ENCODE data around the gene IVD. TPM values are rescaled to one million over a fixed set of nuclear protein-coding genes. Genes with fewer than 3 reads are reported as not detected.

The IVD gene
- total RNA-seq, 1 donor = 60.1 TPM

- DNase-seq (ENCODE audit: low read depth in 2 of 3, low spot score in 2 of 3) = peak in 1 of 3 donors; percentile 17
These were observed 48.3 kb downstream of the IVD start for GRCh38 chr15:40453941-40454340.

GRCh38 chr15:40454904-40455391 is 49.4 kb downstream of the IVD start:
- DNase-seq (ENCODE audit: low read depth in 2 of 3, low spot score in 2 of 3) = peak in 1 of 3 donors; percentile 15

DNA sequence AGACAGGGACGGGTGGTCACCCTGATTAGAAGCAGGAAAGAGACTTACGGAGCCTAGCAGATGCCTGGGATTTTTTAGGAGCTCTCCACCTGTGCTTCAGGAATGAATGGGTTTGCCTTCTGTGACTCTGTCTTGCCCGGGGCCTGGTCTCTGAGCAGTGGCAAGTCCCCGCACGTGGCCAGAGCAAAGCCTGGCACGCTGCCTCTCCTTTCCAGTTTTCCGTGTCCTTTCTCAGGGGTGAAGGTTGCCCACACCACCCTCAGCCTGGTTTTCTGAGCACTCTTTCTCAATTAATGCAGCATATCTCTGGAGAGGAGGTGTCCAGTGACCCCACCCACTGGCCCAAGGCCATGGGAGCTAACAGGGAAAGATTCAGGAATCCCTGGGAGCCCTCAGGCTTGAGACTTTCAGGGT is 50.7 kb downstream of the IVD start:
- no peak for DNase-seq (ENCODE audit: low read depth in 2 of 3, low spot score in 2 of 3)

GRCh38 chr15:40456738-40457137 is 51.1 kb downstream of the IVD start:
- DNase-seq (ENCODE audit: low read depth in 2 of 3, low spot score in 2 of 3) = no peak

DNA sequence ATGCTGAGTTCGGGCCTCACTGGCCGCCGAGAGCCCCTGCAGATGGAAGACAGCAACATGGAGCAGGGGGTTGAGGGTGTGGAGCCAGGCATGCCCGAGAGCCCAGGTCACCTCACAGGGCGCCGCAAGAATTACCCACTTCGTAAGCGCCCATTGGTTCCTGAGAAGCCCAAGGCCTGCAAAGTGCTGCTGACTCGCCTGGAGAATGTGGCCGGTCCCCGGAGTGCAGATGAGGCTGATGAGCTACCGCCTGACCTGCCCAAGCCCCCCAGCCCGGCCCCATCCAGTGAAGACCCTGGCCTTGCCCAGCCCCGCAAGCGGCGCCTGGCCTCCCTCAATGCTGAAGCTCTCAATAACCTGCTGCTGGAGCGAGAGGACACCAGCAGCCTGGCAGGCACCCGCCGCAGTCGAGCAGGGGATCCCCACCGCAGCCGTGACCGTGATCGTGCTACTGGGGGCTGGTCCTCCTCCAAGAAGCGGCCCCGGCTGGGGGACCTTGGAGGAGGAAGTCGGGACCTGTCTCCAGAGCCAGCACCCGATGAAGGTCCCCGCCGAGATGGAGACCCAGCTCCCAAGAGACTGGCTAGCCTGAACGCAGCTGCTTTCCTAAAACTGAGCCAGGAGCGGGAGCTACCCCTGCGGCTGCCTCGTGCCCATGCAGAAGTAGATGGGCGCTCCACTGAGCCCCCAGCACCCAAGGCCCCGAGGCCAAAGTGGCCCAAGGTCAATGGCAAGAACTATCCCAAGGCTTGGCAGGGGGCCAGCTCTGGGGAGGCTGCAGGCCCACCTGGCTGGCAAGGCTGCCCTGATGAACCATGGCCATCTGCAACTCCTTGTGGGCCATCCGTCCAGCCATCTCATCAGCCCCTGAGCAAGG is 53.1 kb downstream of the IVD start:
- DNase-seq (ENCODE audit: low read depth in 2 of 3, low spot score in 2 of 3) = no peak

GRCh38 chr15:40459391-40460015 is 53.9 kb downstream of the IVD start:
- no peak for DNase-seq (ENCODE audit: low read depth in 2 of 3, low spot score in 2 of 3)

DNA sequence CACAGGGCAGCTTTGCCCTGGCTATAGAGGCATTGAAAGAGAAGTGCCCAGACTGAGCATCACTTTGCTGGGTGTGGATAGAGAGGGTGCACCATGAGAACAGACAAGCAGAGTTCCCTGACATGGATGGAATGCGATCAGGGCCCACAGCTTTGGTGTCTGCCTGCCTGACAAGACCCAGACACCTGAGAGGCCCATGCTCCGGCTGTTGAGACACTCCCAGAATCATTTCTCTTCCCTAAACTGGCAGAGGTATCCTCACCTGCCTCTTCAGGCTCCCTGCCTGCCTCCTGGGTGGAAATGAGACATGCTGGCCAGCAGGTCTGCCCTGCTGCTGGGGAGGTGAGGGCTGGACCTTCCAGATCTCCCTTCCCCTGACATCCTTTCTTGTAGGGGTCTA is 54.8 kb downstream of the IVD start:
- DNase-seq (ENCODE audit: low read depth in 2 of 3, low spot score in 2 of 3) = no peak

GRCh38 chr15:40461958-40462357 is 56.4 kb downstream of the IVD start:
- DNase-seq (ENCODE audit: low read depth in 2 of 3, low spot score in 2 of 3) = no peak

- DNase-seq (ENCODE audit: low read depth in 2 of 3, low spot score in 2 of 3) = no peak
These were observed 57.7 kb downstream of the IVD start for GRCh38 chr15:40463279-40463678.

- no peak for DNase-seq (ENCODE audit: low read depth in 2 of 3, low spot score in 2 of 3)
These were observed 58.4 kb downstream of the IVD start for GRCh38 chr15:40463886-40464545.

DNA sequence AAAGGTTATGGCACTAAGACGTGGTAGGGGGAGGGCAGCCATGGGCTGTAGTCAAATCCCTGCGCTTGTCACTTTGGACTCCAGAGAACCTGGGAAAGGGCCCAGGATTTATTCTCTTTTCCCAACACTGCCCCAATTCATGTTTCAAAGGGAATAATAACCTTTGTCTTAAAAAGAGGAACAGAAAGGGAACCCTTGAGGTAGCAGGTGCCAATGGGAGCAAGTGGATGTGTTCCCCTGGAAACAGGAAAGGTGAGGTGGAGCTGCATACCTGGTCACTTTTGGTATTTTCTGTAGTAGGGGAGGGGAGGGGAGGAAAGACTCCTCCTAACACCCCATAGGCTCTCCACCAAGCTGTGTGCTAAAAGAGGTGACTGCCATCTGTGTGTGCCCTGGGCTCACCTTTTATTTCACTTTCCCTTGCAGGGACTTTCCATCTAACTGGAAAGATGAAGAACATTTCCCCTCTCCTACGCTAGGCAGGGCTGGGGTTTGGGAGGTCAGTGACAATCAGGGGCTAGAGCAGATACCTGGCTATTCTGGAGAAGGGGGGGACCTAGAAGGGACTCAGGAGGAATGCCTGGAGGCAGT is 59.1 kb downstream of the IVD start:
- DNase-seq (ENCODE audit: low read depth in 2 of 3, low spot score in 2 of 3) = no peak

DNA sequence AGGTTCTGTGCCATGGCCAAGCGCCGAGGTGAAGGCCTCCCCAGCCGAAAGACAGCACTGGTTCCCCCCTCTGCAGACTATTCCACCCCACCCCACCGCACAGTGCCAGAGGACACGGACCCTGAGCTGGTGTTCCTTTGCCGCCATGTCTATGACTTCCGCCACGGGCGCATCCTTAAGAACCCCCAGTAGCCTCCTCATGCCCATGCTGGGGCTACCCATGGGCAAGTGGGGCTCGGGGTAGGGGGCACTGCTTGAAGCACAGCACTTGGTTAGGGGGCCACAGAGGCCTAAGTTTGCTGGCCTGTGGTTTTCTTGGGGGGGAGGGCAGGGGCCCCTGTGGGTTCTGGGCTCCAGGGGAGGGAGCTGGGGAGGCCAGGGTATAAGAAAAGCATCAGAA is 60.3 kb downstream of the IVD start:
- no peak for DNase-seq (ENCODE audit: low read depth in 2 of 3, low spot score in 2 of 3)

DNA sequence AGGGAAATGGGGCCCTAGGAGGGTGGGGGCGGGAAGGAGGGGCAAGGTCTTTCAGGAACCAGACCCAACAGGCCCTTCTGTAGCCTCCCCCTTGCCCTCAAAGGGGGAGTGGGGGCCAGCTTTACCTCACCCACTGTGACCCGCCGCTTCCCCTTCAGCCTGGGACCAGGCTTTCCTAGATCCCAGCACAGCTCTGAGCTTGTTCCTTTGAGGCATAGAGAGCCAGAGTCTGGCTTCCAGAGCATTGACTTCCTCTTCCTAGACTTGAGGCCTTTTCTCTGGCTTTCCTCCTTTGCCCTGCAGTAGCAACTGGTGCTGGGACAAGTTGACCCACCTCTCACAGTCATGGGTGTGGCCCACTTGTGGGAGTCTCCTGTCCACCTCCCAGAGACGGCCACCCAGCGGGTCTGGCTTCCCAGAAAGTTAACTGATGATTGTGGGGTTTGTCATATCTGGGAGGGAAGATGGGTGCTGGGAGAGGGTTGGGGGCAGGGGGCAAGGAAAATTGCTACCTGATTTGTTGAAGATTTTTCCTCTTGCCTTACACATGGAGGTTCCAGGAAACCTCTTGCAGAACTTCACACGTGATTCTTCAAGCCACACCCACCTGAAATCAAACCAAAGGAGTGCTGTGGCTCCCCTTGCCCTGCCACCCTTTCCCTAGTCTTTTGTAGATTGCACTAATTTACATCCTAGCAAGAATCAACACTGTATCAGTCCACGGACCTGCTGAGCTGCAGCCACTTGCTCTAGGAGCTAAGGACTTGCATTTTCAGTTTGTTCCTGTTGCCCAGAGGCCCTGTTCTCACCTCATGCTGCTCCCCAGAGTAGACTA is 61.0 kb downstream of the IVD start:
- DNase-seq (ENCODE audit: low read depth in 2 of 3, low spot score in 2 of 3) = no peak

DNA sequence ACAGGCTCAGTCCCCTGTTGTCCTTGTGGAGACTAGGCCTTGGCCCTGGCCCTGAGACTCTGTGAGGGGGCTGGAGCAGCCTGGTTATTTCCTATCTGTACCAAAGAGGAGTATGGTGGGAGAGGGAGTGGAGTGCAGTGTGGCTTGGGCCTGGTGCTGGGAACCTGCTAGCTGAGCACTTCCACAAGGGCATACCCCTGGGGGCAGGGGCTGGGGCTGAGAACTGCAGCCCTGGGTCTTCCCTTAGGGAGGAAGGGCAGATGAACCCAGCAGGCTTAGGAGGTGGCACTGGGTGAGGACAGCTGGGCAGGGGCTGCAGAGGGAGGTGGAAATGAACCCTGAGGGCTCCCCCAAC is 61.6 kb downstream of the IVD start:
- DNase-seq (ENCODE audit: low read depth in 2 of 3, low spot score in 2 of 3) = no peak

DNA sequence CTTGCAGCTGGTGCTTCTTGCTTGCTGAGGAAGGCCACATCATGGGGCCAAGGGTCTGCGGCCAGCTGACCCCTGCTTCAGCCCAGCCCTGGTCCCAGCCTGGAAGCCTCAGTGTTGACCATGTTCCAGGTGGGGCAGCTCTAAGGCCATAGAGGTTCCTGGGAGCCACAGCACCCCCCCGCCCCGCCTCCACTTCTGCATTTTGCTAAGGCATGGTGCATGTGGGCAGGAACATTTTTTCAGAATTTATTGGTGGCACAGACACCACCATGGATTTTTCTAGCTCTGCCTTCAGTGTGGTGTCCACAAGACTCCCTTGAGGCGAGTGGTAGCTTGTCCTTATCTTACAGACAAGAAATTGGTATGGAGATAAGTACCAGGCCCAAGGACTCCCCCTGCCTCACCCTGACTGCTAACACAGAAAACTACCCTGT is 63.3 kb downstream of the IVD start:
- peak in 1 of 3 donors; percentile 31 for DNase-seq (ENCODE audit: low read depth in 2 of 3, low spot score in 2 of 3)

DNA sequence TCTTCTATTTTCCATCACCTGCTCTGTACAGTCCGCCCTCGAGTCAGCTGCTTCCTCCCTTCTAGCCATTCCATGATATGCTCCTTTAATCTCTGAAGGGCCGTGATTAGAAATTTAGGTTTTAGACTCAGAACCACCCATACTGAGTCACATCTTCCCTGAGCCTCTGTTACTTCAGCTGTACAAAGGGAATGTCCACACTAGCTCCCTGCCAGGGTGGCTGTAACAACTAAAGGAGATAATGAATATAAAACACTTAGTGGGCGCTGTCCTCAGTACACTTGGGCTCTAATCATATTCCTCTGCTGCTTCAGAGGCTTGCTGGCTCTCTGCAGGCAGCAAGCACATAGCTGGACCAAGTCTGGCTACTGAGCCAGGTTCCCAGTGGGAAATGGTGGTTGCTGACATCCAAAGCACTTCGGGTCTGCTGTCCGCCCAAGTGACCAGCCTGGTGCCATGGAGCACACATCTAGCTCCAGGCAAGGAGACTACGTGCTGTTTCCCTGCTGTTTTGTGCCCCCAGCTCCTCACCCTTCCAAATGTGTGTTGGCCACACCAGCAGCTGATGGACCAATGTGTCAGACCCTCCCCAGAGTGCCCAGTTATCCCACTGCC is 64.3 kb downstream of the IVD start:
- DNase-seq (ENCODE audit: low read depth in 2 of 3, low spot score in 2 of 3) = no peak

- DNase-seq (ENCODE audit: low read depth in 2 of 3, low spot score in 2 of 3) = peak in 2 of 3 donors; percentile 71 to 79
These were observed 65.0 kb downstream of the IVD start, which contains the start of gene CHST14 for GRCh38 chr15:40470423-40471104. TSS of gene CHST14 (plus strand) at chr15:40470984. CDS start at chr15:40471214, 230 bp downstream.
